WERI-Rb-1 (cell line): ENCODE measurements around the gene PABPN1L.

Experiments used
- DNase-seq: peaks from one replicate; pipeline ENCODE4 v3.0.0-alpha.2; 2020
- H3K27ac ChIP-seq: fragments of 250-450 bp; sonication (Bioruptor Pico); 2 replicates; pipeline ENCODE4 v1.5.1; 2020; ENCODE audit warnings: mild to moderate bottlenecking, moderate library complexity
- H3K27me3 ChIP-seq: fragments of 250-450 bp; sonication (Bioruptor Pico); 2 replicates; pipeline ENCODE4 v1.5.1; 2021; ENCODE audit warnings: mild to moderate bottlenecking, low read depth, moderate library complexity; ENCODE audit not compliant: insufficient read depth, severe bottlenecking
- H3K36me3 ChIP-seq: fragments of 250-450 bp; sonication (Bioruptor Pico); 2 replicates; pipeline ENCODE4 v1.5.1; 2020; ENCODE audit warnings: mild to moderate bottlenecking, moderate library complexity
- H3K4me3 ChIP-seq: 2 replicates; pipeline ENCODE4 v1.5.1; 2011; ENCODE audit warnings: low read depth, mild to moderate bottlenecking, control low read depth, low read length
- H3K9me3 ChIP-seq: fragments of 250-450 bp; sonication (Bioruptor Pico); 2 replicates; pipeline ENCODE4 v1.5.1; 2021; ENCODE audit warnings: mild to moderate bottlenecking, moderate library complexity; ENCODE audit not compliant: severe bottlenecking
- CTCF ChIP-seq: IDR thresholded peaks from 2 replicates; pipeline ENCODE4 v1.5.1; 2011; ENCODE audit warnings: low read depth, mild to moderate bottlenecking, control low read depth, inconsistent platforms, low read length

PABPN1L gene

GRCh38 chr16:88818575-88818874, 47.9 kb downstream of the PABPN1L start:
- H3K4me3 ChIP-seq, result no peak overlapping the region
- no peaks in the 10 kb centered on the region for H3K9me3 ChIP-seq
- DNase-seq, result no peak
- H3K36me3 ChIP-seq, result no peaks in the 10 kb centered on the region
- no peaks in the 10 kb centered on the region for H3K27me3 ChIP-seq
- no peak for TF ChIP-seq CTCF
- H3K27ac ChIP-seq, result no peak overlapping the region

GRCh38 chr16:88817785-88818574, 48.5 kb downstream of the PABPN1L start:
- Histone ChIP-seq H3K4me3 (no peak overlapping the region), H3K36me3 (no peaks in the 10 kb centered on the region), H3K9me3 (no peaks in the 10 kb centered on the region), H3K27ac (no peak overlapping the region), H3K27me3 (no peaks in the 10 kb centered on the region)
- TF ChIP-seq CTCF, result no peak
- no peak for DNase-seq

- Histone ChIP-seq H3K36me3 (no peaks in the 10 kb centered on the region), H3K9me3 (no peaks in the 10 kb centered on the region), H3K27ac (no peak overlapping the region), H3K27me3 (no peaks in the 10 kb centered on the region), H3K4me3 (no peak overlapping the region)
- no peak for DNase-seq
- TF ChIP-seq CTCF, result no peak
Observed at GRCh38 chr16:88816736-88817535, 49.5 kb downstream of the PABPN1L start.

GRCh38 chr16:88815901-88816589, 50.4 kb downstream of the PABPN1L start:
- peak; percentile 79 for TF ChIP-seq CTCF
- no peaks in the 10 kb centered on the region for H3K27me3 ChIP-seq
- DNase-seq, result peak; percentile 49
- H3K9me3 ChIP-seq, result no peaks in the 10 kb centered on the region
- no peaks in the 10 kb centered on the region for H3K36me3 ChIP-seq
- H3K4me3 ChIP-seq, result no peak overlapping the region
- no peak overlapping the region for H3K27ac ChIP-seq

- peaks cover under 1% of the 10 kb centered on the region; the same call in 1 of the 2 replicates for H3K36me3 ChIP-seq
- TF ChIP-seq CTCF, result no peak
- no peak overlapping the region for H3K4me3 ChIP-seq
- H3K9me3 ChIP-seq, result no peaks in the 10 kb centered on the region
- no peaks in the 10 kb centered on the region for H3K27me3 ChIP-seq
- DNase-seq, result no peak
- no peak overlapping the region for H3K27ac ChIP-seq
Observed at GRCh38 chr16:88815227-88815626, 51.2 kb downstream of the PABPN1L start.
